ENCODE measurements around the gene HLA-DRB5.

The HLA-DRB5 gene

GRCh38 chr6:32517654-32518445 is 12.2 kb downstream of the HLA-DRB5 start:
- TF ChIP-seq, protein P1, sequence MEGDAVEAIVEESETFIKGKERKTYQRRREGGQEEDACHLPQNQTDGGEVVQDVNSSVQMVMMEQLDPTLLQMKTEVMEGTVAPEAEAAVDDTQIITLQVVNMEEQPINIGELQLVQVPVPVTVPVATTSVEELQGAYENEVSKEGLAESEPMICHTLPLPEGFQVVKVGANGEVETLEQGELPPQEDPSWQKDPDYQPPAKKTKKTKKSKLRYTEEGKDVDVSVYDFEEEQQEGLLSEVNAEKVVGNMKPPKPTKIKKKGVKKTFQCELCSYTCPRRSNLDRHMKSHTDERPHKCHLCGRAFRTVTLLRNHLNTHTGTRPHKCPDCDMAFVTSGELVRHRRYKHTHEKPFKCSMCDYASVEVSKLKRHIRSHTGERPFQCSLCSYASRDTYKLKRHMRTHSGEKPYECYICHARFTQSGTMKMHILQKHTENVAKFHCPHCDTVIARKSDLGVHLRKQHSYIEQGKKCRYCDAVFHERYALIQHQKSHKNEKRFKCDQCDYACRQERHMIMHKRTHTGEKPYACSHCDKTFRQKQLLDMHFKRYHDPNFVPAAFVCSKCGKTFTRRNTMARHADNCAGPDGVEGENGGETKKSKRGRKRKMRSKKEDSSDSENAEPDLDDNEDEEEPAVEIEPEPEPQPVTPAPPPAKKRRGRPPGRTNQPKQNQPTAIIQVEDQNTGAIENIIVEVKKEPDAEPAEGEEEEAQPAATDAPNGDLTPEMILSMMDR (IDR thresholded peaks at IDR 0.05; ENCODE audit: extremely low read depth, insufficient read depth, missing control alignments), result no peak
- no peak for DNase-seq (ENCODE audit: low spot score)

GRCh38 chr6:32501016-32501415 is 29.1 kb downstream of the HLA-DRB5 start:
- TF ChIP-seq, protein P1 (IDR thresholded peaks at IDR 0.05; ENCODE audit: extremely low read depth, insufficient read depth, missing control alignments), result no peak
- no peak for DNase-seq (ENCODE audit: low spot score)
- in situ Hi-C loops (cut with MboI; ENCODE audit: low pct_unique_long_range_greater_than_20kb, low sequenced_read_pairs, unreplicated experiment), result no loop called here

More at GRCh38 chr6:32517654-32518445, 12.2 kb downstream of the HLA-DRB5 start:
- in situ Hi-C loops (cut with MboI; ENCODE audit: low pct_unique_long_range_greater_than_20kb, low sequenced_read_pairs, unreplicated experiment), result no loop called here

GRCh38 chr6:32492351-32492750 is 37.7 kb downstream of the HLA-DRB5 start:
- TF ChIP-seq, protein P1 (IDR thresholded peaks at IDR 0.05; ENCODE audit: extremely low read depth, insufficient read depth, missing control alignments), result no peak
- DNase-seq (ENCODE audit: low spot score), result no peak
- in situ Hi-C loops (cut with MboI; ENCODE audit: low pct_unique_long_range_greater_than_20kb, low sequenced_read_pairs, unreplicated experiment), result no loop called here

DNA sequence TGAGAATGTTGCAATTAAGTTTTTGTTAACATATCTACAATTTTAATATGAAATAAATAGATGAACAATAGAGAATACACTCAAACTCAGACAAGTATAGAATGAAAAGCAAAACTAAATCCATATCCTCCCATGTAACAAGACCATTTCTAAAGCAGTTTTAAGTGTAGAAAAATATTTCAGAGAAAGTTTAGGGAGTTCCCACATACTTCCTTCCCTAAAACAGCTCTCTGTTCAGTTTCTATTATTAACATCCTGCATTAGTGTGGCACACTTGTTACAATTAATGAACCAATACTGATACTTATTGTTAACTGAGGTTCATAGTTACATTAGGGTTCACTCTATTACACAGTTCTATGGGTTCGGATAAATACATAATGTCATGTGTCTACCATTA is 38.4 kb downstream of the HLA-DRB5 start:
- in situ Hi-C loops (cut with MboI; ENCODE audit: low pct_unique_long_range_greater_than_20kb, low sequenced_read_pairs, unreplicated experiment), result no loop called here
- TF ChIP-seq, protein P1 (IDR thresholded peaks at IDR 0.05; ENCODE audit: extremely low read depth, insufficient read depth, missing control alignments), result no peak
- DNase-seq (ENCODE audit: low spot score), result no peak

DNA sequence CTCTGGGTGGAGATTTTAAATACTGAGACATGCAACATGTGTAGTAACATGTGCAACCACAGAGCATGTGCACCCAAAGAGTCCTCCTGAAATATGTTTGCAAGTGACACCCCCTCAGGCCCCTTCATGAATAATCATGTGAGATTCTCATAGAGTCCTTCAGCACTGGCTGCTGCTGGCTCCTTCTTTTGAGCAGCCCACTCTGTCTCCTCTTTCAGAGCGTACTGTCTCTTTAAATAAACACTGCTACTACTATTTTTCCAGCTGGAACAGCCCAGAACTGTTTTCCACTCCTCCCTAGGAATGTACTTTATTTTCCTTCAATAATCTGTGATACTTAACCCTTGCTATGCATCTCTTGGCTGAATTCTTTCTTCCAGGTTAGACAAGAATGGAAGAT is 42.0 kb downstream of the HLA-DRB5 start:
- in situ Hi-C loops (cut with MboI; ENCODE audit: low pct_unique_long_range_greater_than_20kb, low sequenced_read_pairs, unreplicated experiment), result no loop called here
- no peak for DNase-seq (ENCODE audit: low spot score)
- TF ChIP-seq, protein P1 (IDR thresholded peaks at IDR 0.05; ENCODE audit: extremely low read depth, insufficient read depth, missing control alignments), result no peak

GRCh38 chr6:32484614-32484998 is 45.5 kb downstream of the HLA-DRB5 start:
- TF ChIP-seq, protein P1 (IDR thresholded peaks at IDR 0.05; ENCODE audit: extremely low read depth, insufficient read depth, missing control alignments), result no peak
- no peak for DNase-seq (ENCODE audit: low spot score)
- in situ Hi-C loops (cut with MboI; ENCODE audit: low pct_unique_long_range_greater_than_20kb, low sequenced_read_pairs, unreplicated experiment), result no loop called here
